KMS-11 (cell line): ENCODE measurements around the gene UBE2H.

Experiments
- H2AFZ ChIP-seq: fragments of 200-600 bp; sonication (generic); 2 replicates; pipeline ENCODE4 v1.6.1; 2016; ENCODE audit warnings: antibody characterized with exemption, mixed run types, low read depth
- H3K27ac ChIP-seq: fragments of 200-600 bp; sonication (generic); 2 replicates; pipeline ENCODE4 v1.6.1; 2016; ENCODE audit warnings: mild to moderate bottlenecking, mixed run types
- H3K27me3 ChIP-seq: fragments of 200-600 bp; sonication (generic); 2 replicates; pipeline ENCODE4 v1.6.1; 2017; ENCODE audit warnings: mild to moderate bottlenecking, low read depth, mixed run types, moderate library complexity; ENCODE audit not compliant: insufficient read depth
- H3K36me3 ChIP-seq: fragments of 200-600 bp; sonication (generic); 2 replicates; pipeline ENCODE4 v1.6.1; 2017; ENCODE audit warnings: mild to moderate bottlenecking, mixed run types; ENCODE audit not compliant: insufficient read depth
- H3K4me1 ChIP-seq: fragments of 200-600 bp; sonication (generic); 2 replicates; pipeline ENCODE4 v1.6.1; 2016; ENCODE audit warnings: mild to moderate bottlenecking, low read depth, mixed run types; ENCODE audit not compliant: poor library complexity, severe bottlenecking
- H3K4me2 ChIP-seq: fragments of 200-600 bp; sonication (generic); 2 replicates; pipeline ENCODE4 v1.7.0; 2016; ENCODE audit warnings: mild to moderate bottlenecking, mixed run types
- H3K4me3 ChIP-seq: fragments of 200-600 bp; sonication (generic); IDR thresholded peaks from 2 replicates; pipeline ENCODE4 v1.6.1; 2017; ENCODE audit warnings: low read depth, low read length, mixed read lengths; ENCODE audit not compliant: insufficient read depth
- H3K79me2 ChIP-seq: fragments of 200-600 bp; sonication (generic); 2 replicates; pipeline ENCODE4 v1.6.1; 2016; ENCODE audit warnings: low read depth, mixed run types; ENCODE audit not compliant: insufficient read depth
- H3K9ac ChIP-seq: fragments of 200-600 bp; sonication (generic); 2 replicates; pipeline ENCODE4 v1.6.1; 2016; ENCODE audit warnings: mild to moderate bottlenecking, mixed run types
- H4K20me1 ChIP-seq: fragments of 200-600 bp; sonication (generic); 2 replicates; pipeline ENCODE4 v1.6.1; 2016; ENCODE audit warnings: mild to moderate bottlenecking, mixed run types; ENCODE audit not compliant: insufficient read depth
- TF ChIP-seq, protein P1 (sequence below): fragments of 200-600 bp; sonication (generic); conservative IDR thresholded peaks from 2 replicates; pipeline ENCODE4 v1.6.1; 2017; ENCODE audit warnings: low read depth, mild to moderate bottlenecking, antibody characterized with exemption, low read length, moderate library complexity, mixed read lengths

Gene UBE2H

DNA sequence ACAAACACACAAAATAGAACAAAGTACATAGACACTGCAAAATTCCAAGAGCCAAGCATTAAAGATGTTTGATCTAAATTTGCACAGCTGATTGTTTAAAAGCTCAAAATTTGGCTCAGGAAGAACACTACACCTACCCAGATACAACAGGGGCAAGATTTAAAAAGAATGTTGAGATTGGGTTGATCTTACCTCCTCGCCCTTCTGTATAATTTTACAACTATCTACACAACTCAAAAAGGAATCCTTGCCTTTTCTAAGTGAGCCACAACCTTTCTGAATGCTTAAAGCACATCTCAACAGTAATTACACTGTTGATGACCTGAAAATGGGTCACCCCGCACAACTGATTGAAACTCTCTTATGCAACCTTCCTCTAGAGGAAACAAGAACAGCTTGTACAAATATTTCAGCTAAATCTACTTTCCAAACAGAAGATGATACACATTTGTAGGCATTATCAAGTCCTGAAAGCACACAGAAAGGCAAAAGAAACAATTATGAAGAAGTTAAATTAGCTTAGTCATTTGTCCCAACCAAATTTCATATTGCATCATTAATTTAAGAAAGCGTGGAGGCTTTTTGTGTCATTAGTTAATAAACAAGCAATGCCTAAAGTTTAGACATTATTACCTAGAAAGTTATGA lies 75.5 kb downstream of the UBE2H start:
- Histone ChIP-seq H3K79me2 (peaks cover 5% of the 10 kb centered on the region; the same call in 1 of the 2 replicates), H3K36me3 (no peaks in the 10 kb centered on the region), H3K27ac (no peak overlapping the region), H2AFZ (no peak overlapping the region), H3K4me1 (peaks cover 22% of the 10 kb centered on the region), H4K20me1 (no peaks in the 10 kb centered on the region), H3K27me3 (no peaks in the 10 kb centered on the region), H3K4me3 (no peak overlapping the region), H3K4me2 (peak overlapping the region; percentile 10; the same call in 1 of the 2 replicates), H3K9ac (no peak overlapping the region)
- TF ChIP-seq, protein P1, sequence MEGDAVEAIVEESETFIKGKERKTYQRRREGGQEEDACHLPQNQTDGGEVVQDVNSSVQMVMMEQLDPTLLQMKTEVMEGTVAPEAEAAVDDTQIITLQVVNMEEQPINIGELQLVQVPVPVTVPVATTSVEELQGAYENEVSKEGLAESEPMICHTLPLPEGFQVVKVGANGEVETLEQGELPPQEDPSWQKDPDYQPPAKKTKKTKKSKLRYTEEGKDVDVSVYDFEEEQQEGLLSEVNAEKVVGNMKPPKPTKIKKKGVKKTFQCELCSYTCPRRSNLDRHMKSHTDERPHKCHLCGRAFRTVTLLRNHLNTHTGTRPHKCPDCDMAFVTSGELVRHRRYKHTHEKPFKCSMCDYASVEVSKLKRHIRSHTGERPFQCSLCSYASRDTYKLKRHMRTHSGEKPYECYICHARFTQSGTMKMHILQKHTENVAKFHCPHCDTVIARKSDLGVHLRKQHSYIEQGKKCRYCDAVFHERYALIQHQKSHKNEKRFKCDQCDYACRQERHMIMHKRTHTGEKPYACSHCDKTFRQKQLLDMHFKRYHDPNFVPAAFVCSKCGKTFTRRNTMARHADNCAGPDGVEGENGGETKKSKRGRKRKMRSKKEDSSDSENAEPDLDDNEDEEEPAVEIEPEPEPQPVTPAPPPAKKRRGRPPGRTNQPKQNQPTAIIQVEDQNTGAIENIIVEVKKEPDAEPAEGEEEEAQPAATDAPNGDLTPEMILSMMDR, result no peak

DNA sequence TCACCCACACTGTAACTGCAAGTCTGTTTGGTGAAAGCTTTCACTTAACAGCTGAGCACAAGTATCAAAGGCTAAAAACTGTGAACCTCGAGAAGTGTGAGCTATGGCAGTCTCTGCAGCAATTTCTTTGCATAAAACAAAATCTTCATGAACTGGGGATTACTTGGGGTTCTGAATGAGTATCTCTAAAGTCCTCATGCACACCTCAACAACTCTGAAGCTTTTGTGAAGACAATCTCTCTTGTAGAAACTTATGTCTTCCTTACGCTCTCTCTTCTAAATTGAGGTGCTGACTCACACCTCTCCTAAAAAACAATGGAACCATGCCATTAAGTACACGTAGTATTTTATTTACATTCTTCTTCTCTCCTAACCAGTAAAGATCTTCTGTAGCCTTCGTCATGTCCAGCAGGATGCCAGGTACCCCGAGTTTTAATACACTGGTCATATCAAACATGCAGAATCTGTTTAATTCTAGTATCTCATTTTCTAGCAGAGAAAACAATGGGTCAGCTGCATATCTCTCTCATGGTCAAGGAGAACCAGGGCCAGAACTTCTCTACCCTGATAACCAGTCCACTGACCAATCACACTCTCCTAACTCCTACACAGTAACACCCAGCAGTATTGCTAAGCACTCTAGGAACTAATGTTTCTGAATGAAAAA lies 76.9 kb downstream of the UBE2H start:
- no peaks in the 10 kb centered on the region for H4K20me1 ChIP-seq
- TF ChIP-seq, protein P1, result no peak
- peaks cover 5% of the 10 kb centered on the region; the same call in 1 of the 2 replicates for H3K79me2 ChIP-seq
- no peaks in the 10 kb centered on the region for H3K27me3 ChIP-seq
- no peak overlapping the region for H2AFZ ChIP-seq
- H3K36me3 ChIP-seq, result no peaks in the 10 kb centered on the region
- H3K9ac ChIP-seq, result no peak overlapping the region
- no peak overlapping the region for H3K4me3 ChIP-seq
- no peak overlapping the region for H3K27ac ChIP-seq
- no peak overlapping the region for H3K4me2 ChIP-seq
- peaks cover 22% of the 10 kb centered on the region for H3K4me1 ChIP-seq

DNA sequence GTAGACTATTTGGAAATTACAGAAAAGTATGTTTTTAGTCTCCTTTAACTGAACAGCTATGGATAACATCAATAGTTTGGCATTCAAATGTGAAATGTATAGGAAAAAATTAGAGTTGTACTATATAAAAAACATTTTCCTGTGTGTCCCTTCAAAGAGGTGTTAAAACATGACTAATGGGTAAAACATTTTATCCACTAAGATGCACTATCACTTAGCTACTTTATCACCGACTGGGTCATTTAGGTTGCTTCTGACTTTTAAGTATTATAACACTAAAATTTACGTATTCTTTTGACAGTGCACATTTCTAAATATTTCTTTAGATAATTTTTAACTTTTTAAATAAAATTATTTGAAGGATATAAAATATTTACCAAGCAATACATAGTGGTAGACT lies 77.6 kb downstream of the UBE2H start:
- Histone ChIP-seq H3K4me2 (no peak overlapping the region), H3K36me3 (no peaks in the 10 kb centered on the region), H3K27ac (no peak overlapping the region), H2AFZ (no peak overlapping the region), H3K79me2 (peaks cover 5% of the 10 kb centered on the region; the same call in 1 of the 2 replicates), H4K20me1 (no peaks in the 10 kb centered on the region), H3K4me1 (peaks cover 22% of the 10 kb centered on the region), H3K9ac (no peak overlapping the region), H3K27me3 (no peaks in the 10 kb centered on the region), H3K4me3 (no peak overlapping the region)
- TF ChIP-seq, protein P1, result no peak

DNA sequence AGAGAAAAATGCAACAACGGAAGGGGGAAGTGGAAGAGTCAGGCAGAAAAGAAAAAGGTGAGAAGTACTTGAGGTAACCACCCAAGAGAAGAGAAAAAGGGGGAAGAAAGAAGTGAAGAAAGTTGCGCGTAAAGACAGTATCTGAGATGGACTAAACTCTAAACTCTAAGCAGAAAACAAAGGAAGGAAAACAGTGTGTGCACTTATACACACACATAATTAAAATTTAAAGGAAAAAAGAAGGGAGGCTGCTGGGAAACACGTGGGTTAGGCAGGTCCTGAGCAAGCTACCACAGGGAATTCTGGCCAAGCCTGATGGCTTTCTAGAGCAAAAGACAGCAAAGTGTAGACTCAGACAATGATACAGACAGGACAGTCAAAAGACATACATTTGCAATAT lies 78.0 kb downstream of the UBE2H start:
- peaks cover 5% of the 10 kb centered on the region; the same call in 1 of the 2 replicates for H3K79me2 ChIP-seq
- H3K4me1 ChIP-seq, result peaks cover 22% of the 10 kb centered on the region
- TF ChIP-seq, protein P1, result no peak
- H3K4me3 ChIP-seq, result no peak overlapping the region
- no peak overlapping the region for H3K27ac ChIP-seq
- H2AFZ ChIP-seq, result no peak overlapping the region
- H3K36me3 ChIP-seq, result no peaks in the 10 kb centered on the region
- H4K20me1 ChIP-seq, result no peaks in the 10 kb centered on the region
- no peak overlapping the region for H3K9ac ChIP-seq
- no peak overlapping the region for H3K4me2 ChIP-seq
- H3K27me3 ChIP-seq, result no peaks in the 10 kb centered on the region
